ENCODE data around the gene MBNL1. TPM values are rescaled to one million over a fixed set of nuclear protein-coding genes. Genes with fewer than 3 reads are reported as not detected.
A peak's percentile ranks its signal among the peaks of the same experiment; 100 is the strongest.

The MBNL1 gene
- polyA plus RNA-seq, 4 donors = 39.6 to 48.7 (median 40.6) TPM

DNA sequence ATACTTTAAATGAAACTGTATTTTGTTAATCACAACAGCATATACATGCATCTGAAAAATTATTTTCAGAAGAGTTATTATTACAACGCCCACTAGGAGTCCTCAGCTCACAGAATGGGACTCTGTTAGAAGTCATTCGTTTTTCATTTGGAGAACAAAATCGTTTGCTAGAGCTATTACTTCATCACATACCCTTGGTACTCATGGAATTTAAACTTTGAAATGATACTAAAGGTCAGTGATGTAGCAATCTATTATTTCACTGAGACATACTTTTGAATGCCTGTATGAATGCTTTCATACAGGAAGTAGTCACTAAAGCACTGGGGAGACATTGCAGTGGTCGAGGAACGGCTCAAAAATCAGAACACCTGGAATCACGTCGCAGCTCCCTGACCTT lies 198.1 kb downstream of the MBNL1 start:
- Histone ChIP-seq H3K27me3 (ENCODE audit: control insufficient read depth in 3 of 3, insufficient read depth in 3 of 3, low read length in 3 of 3) (no peaks in the 10 kb centered on the region), H3K27ac (ENCODE audit: low read depth in 1 of 3, low read length in 2 of 3) (no peak overlapping the region), H3K4me3 (ENCODE audit: low read depth in 1 of 3, low read length in 3 of 3) (no peak overlapping the region), H3K36me3 (ENCODE audit: control insufficient read depth in 3 of 3, insufficient read depth in 2 of 3, low read depth in 1 of 3, low read length in 3 of 3) (peaks cover 0 to 4% (median 2%) of the 10 kb centered on the region in 3 donors), H3K4me1 (ENCODE audit: control insufficient read depth in 3 of 3, insufficient read depth in 2 of 3, low read depth in 1 of 3, low read length in 2 of 3) (no peaks in the 10 kb centered on the region), H3K9me3 (ENCODE audit: control insufficient read depth in 2 of 2, insufficient read depth in 1 of 2, low read depth in 1 of 2, low read length in 1 of 2) (no peaks in the 10 kb centered on the region)
- DNase-seq (peak; percentile 34 to 61), FAIRE-seq (no peak)
- 65 to 71% (median 66%) methylated on average over 7 of the region's 7 CpGs for WGBS, 3 donors

DNA sequence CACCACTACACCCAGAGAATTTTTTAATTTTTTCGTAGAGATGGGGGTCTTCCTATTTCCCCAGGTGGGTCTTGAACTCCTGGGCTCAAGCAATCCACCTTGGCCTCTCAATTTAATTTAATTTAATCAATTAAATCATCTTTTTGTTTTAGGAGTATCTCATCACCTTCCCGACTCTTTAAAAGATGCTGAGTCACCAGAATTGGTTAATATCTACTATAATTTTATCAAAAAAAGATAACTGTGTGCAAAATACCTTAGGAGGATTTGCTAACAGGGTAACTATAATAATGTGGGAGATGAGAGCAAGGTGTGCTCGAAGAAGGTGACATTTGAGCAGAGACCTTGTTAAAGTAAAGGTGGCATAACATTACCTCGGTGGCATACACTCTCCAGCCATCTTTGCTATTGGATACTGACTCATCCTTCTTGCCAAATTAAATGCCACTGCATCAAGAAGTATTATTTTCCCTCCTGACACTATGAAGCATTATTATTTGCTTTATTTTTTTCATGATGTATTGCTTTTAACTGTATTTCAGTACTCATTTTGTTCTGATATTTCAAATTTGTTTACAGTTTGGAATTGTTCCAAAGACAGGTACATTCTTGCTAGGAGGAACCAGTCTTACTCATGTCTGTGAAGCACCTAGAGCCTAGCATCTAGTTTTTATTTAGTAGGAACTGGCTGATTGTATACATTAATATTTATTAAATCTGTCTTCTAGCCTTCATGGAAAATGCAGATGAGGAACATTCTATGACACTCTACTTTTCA lies 200.7 kb downstream of the MBNL1 start:
- FAIRE-seq (no peak), DNase-seq (no peak)
- Histone ChIP-seq H3K4me3 (ENCODE audit: low read depth in 1 of 3, low read length in 3 of 3) (no peak overlapping the region), H3K9me3 (ENCODE audit: control insufficient read depth in 2 of 2, insufficient read depth in 1 of 2, low read depth in 1 of 2, low read length in 1 of 2) (no peaks in the 10 kb centered on the region), H3K36me3 (ENCODE audit: control insufficient read depth in 3 of 3, insufficient read depth in 2 of 3, low read depth in 1 of 3, low read length in 3 of 3) (peaks cover 0 to 2% (median 1%) of the 10 kb centered on the region in 3 donors), H3K27ac (ENCODE audit: low read depth in 1 of 3, low read length in 2 of 3) (no peak overlapping the region), H3K4me1 (ENCODE audit: control insufficient read depth in 3 of 3, insufficient read depth in 2 of 3, low read depth in 1 of 3, low read length in 2 of 3) (no peaks in the 10 kb centered on the region), H3K27me3 (ENCODE audit: control insufficient read depth in 3 of 3, insufficient read depth in 3 of 3, low read length in 3 of 3) (no peaks in the 10 kb centered on the region)
- 73 to 84% (median 78%) methylated on average over 4 of the region's 4 CpGs for WGBS, 3 donors

- Histone ChIP-seq H3K27ac (ENCODE audit: low read depth in 1 of 3, low read length in 2 of 3) (no peak overlapping the region), H3K4me3 (ENCODE audit: low read depth in 1 of 3, low read length in 3 of 3) (no peak overlapping the region), H3K4me1 (ENCODE audit: control insufficient read depth in 3 of 3, insufficient read depth in 2 of 3, low read depth in 1 of 3, low read length in 2 of 3) (no peaks in the 10 kb centered on the region), H3K27me3 (ENCODE audit: control insufficient read depth in 3 of 3, insufficient read depth in 3 of 3, low read length in 3 of 3) (no peaks in the 10 kb centered on the region), H3K36me3 (ENCODE audit: control insufficient read depth in 3 of 3, insufficient read depth in 2 of 3, low read depth in 1 of 3, low read length in 3 of 3) (peaks cover 0 to 2% (median 1%) of the 10 kb centered on the region in 3 donors), H3K9me3 (ENCODE audit: control insufficient read depth in 2 of 2, insufficient read depth in 1 of 2, low read depth in 1 of 2, low read length in 1 of 2) (no peaks in the 10 kb centered on the region)
- 86 to 94% (median 90%) methylated on average over 4 of the region's 4 CpGs for WGBS, 3 donors
- no peak for DNase-seq
- no peak for FAIRE-seq
These were observed 201.4 kb downstream of the MBNL1 start for GRCh38 chr3:152470095-152470494.

GRCh38 chr3:152470893-152471292 lies 202.2 kb downstream of the MBNL1 start:
- DNase-seq (no peak), FAIRE-seq (no peak)
- no peaks in the 10 kb centered on the region for H3K4me1 ChIP-seq (ENCODE audit: control insufficient read depth in 3 of 3, insufficient read depth in 2 of 3, low read depth in 1 of 3, low read length in 2 of 3)
- no peaks in the 10 kb centered on the region for H3K27me3 ChIP-seq (ENCODE audit: control insufficient read depth in 3 of 3, insufficient read depth in 3 of 3, low read length in 3 of 3)
- 65 to 80% (median 77%) methylated on average over 1 of the region's 1 CpG for WGBS, 3 donors
- H3K4me3 ChIP-seq (ENCODE audit: low read depth in 1 of 3, low read length in 3 of 3) = no peak overlapping the region
- H3K36me3 ChIP-seq (ENCODE audit: control insufficient read depth in 3 of 3, insufficient read depth in 2 of 3, low read depth in 1 of 3, low read length in 3 of 3) = peaks cover 0 to 2% (median 0%) of the 10 kb centered on the region in 3 donors
- H3K27ac ChIP-seq (ENCODE audit: low read depth in 1 of 3, low read length in 2 of 3) = no peak overlapping the region
- H3K9me3 ChIP-seq (ENCODE audit: control insufficient read depth in 2 of 2, insufficient read depth in 1 of 2, low read depth in 1 of 2, low read length in 1 of 2) = peaks cover 0 to 2% of the 10 kb centered on the region in 2 donors

DNA sequence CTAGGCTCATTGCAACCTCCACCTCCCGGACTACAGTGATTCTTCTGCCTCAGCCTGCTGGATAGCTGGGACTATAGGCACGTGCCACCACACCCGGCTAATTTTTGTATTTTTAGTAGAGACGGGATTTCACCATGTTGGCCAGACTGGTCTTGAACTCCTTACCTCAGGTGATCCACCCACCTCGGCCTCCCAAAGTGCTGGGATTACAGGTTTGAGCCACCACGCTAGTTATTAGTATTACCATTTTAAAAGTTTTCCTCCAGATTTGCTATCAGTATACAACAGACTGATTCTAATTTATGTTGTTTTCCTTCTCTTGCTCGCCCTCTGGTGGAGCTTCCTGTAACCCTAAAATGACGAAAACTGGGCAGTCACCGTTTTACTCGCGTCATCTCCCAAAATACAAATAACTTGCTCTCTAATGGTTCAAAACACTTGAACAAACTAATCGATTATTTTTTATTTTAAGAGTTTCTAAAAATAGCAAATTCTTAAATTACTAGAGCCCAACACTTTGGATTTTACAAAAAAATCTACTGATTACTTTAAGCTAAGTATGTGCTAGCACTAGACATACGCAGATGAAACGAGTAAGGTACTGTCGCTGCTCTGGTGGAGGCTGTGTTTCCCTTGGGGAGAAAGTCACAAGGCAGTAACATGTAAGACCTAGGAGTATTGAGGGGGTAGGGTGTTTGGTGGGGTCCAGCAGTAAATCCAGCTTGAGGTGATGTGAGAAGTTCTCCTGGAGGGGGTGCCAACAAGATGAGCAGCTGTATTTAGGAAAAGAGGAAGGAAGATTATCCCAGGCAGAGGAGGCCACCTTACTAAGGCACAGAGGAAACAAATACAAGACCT lies 203.3 kb downstream of the MBNL1 start:
- DNase-seq (peak; percentile 48 to 66), FAIRE-seq (no peak)
- Histone ChIP-seq H3K27ac (ENCODE audit: low read depth in 1 of 3, low read length in 2 of 3) (no peak overlapping the region), H3K9me3 (ENCODE audit: control insufficient read depth in 2 of 2, insufficient read depth in 1 of 2, low read depth in 1 of 2, low read length in 1 of 2) (peaks cover 0 to 2% of the 10 kb centered on the region in 2 donors), H3K36me3 (ENCODE audit: control insufficient read depth in 3 of 3, insufficient read depth in 2 of 3, low read depth in 1 of 3, low read length in 3 of 3) (peaks cover 0 to under 1% (median 0%) of the 10 kb centered on the region in 3 donors), H3K27me3 (ENCODE audit: control insufficient read depth in 3 of 3, insufficient read depth in 3 of 3, low read length in 3 of 3) (no peaks in the 10 kb centered on the region), H3K4me3 (ENCODE audit: low read depth in 1 of 3, low read length in 3 of 3) (no peak overlapping the region), H3K4me1 (ENCODE audit: control insufficient read depth in 3 of 3, insufficient read depth in 2 of 3, low read depth in 1 of 3, low read length in 2 of 3) (no peaks in the 10 kb centered on the region)
- 29 to 31% (median 31%) methylated on average over 15 of the region's 15 CpGs for WGBS, 3 donors

- no peak for DNase-seq
- 90 to 97% (median 95%) methylated on average over 3 of the region's 3 CpGs for WGBS, 3 donors
- Histone ChIP-seq H3K36me3 (ENCODE audit: control insufficient read depth in 3 of 3, insufficient read depth in 2 of 3, low read depth in 1 of 3, low read length in 3 of 3) (no peaks in the 10 kb centered on the region), H3K27me3 (ENCODE audit: control insufficient read depth in 3 of 3, insufficient read depth in 3 of 3, low read length in 3 of 3) (no peaks in the 10 kb centered on the region), H3K4me1 (ENCODE audit: control insufficient read depth in 3 of 3, insufficient read depth in 2 of 3, low read depth in 1 of 3, low read length in 2 of 3) (no peaks in the 10 kb centered on the region), H3K4me3 (ENCODE audit: low read depth in 1 of 3, low read length in 3 of 3) (no peak overlapping the region), H3K9me3 (ENCODE audit: control insufficient read depth in 2 of 2, insufficient read depth in 1 of 2, low read depth in 1 of 2, low read length in 1 of 2) (peaks cover 0 to 2% of the 10 kb centered on the region in 2 donors), H3K27ac (ENCODE audit: low read depth in 1 of 3, low read length in 2 of 3) (no peak overlapping the region)
- FAIRE-seq = no peak
These were observed 203.9 kb downstream of the MBNL1 start for GRCh38 chr3:152472672-152472954.

- peak; percentile 34 to 48 for DNase-seq
These were observed 205.9 kb downstream of the MBNL1 start for GRCh38 chr3:152474585-152474984.

GRCh38 chr3:152477422-152477821 lies 208.7 kb downstream of the MBNL1 start:
- FAIRE-seq = no peak
- Histone ChIP-seq H3K36me3 (ENCODE audit: control insufficient read depth in 3 of 3, insufficient read depth in 2 of 3, low read depth in 1 of 3, low read length in 3 of 3) (no peaks in the 10 kb centered on the region), H3K4me3 (ENCODE audit: low read depth in 1 of 3, low read length in 3 of 3) (no peak overlapping the region), H3K27ac (ENCODE audit: low read depth in 1 of 3, low read length in 2 of 3) (no peak overlapping the region), H3K27me3 (ENCODE audit: control insufficient read depth in 3 of 3, insufficient read depth in 3 of 3, low read length in 3 of 3) (no peaks in the 10 kb centered on the region), H3K4me1 (ENCODE audit: control insufficient read depth in 3 of 3, insufficient read depth in 2 of 3, low read depth in 1 of 3, low read length in 2 of 3) (no peaks in the 10 kb centered on the region), H3K9me3 (ENCODE audit: control insufficient read depth in 2 of 2, insufficient read depth in 1 of 2, low read depth in 1 of 2, low read length in 1 of 2) (peaks cover 0 to 2% of the 10 kb centered on the region in 2 donors)
- WGBS, 3 donors = 34 to 67% (median 50%) methylated on average over 2 of the region's 2 CpGs
- DNase-seq = no peak

More at GRCh38 chr3:152474585-152474984, 205.9 kb downstream of the MBNL1 start:
- Histone ChIP-seq H3K27me3 (ENCODE audit: control insufficient read depth in 3 of 3, insufficient read depth in 3 of 3, low read length in 3 of 3) (no peaks in the 10 kb centered on the region), H3K4me3 (ENCODE audit: low read depth in 1 of 3, low read length in 3 of 3) (no peak overlapping the region), H3K27ac (ENCODE audit: low read depth in 1 of 3, low read length in 2 of 3) (no peak overlapping the region), H3K4me1 (ENCODE audit: control insufficient read depth in 3 of 3, insufficient read depth in 2 of 3, low read depth in 1 of 3, low read length in 2 of 3) (no peaks in the 10 kb centered on the region), H3K36me3 (ENCODE audit: control insufficient read depth in 3 of 3, insufficient read depth in 2 of 3, low read depth in 1 of 3, low read length in 3 of 3) (no peaks in the 10 kb centered on the region), H3K9me3 (ENCODE audit: control insufficient read depth in 2 of 2, insufficient read depth in 1 of 2, low read depth in 1 of 2, low read length in 1 of 2) (peaks cover 0 to 2% of the 10 kb centered on the region in 2 donors)
- FAIRE-seq = no peak
- 76 to 78% (median 77%) methylated on average over 2 of the region's 2 CpGs for WGBS, 3 donors
